GM13977 (cell line): ENCODE measurements around the gene HPDL.

Experiments used
- DNase-seq: peaks from one replicate; pipeline ENCODE4 v3.0.0; 2012; ENCODE audit warnings: low spot score
- CTCF ChIP-seq: IDR thresholded peaks from 2 replicates; pipeline ENCODE4 v1.5.1; 2012; ENCODE audit warnings: mild to moderate bottlenecking, control low read depth; ENCODE audit not compliant: insufficient read depth; ENCODE audit errors: extremely low read depth, missing control alignments
- in situ Hi-C: fragments of 300-500 bp; cut with MboI; formaldehyde crosslinking; loops from one replicate; pipeline ENCODE4 v1.12.0; 2022; ENCODE audit warnings: low sequenced_read_pairs, low pct_unique_long_range_greater_than_20kb, mixed read lengths, inconsistent platforms; ENCODE audit not compliant: unreplicated experiment

Gene HPDL

GRCh38 chr1:45334308-45335245, 7.9 kb downstream of the HPDL start:
- TF ChIP-seq CTCF, result no peak
- in situ Hi-C loops, result no loop called here

GRCh38 chr1:45335855-45336324, 9.2 kb downstream of the HPDL start:
- TF ChIP-seq CTCF, result no peak
- no peak for DNase-seq
- in situ Hi-C loops, result no loop called here

More at GRCh38 chr1:45334308-45335245, 7.9 kb downstream of the HPDL start:
- DNase-seq, result no peak

GRCh38 chr1:45337630-45338325, 11.1 kb downstream of the HPDL start:
- in situ Hi-C loops, result no loop called here
- no peak for TF ChIP-seq CTCF
- DNase-seq, result no peak

GRCh38 chr1:45339789-45340558, 13.3 kb downstream of the HPDL start, which contains the start of the genes MUTYH and TOE1:
Gene MUTYH (minus strand): TSS chr1:45340440. CDS start chr1:45334505, 5,935 bp downstream.
Gene TOE1 (plus strand): TSS chr1:45340170. CDS start chr1:45340253, 83 bp downstream.
- in situ Hi-C loops, result no loop called here
- peak; percentile 94 for DNase-seq
- TF ChIP-seq CTCF, result no peak

GRCh38 chr1:45340816-45341466, 14.2 kb downstream of the HPDL start:
- in situ Hi-C loops, result no loop called here
- TF ChIP-seq CTCF, result no peak
- DNase-seq, result no peak

GRCh38 chr1:45344499-45344898, 17.8 kb downstream of the HPDL start:
- in situ Hi-C loops, result no loop called here

More at GRCh38 chr1:45344499-45344898, 17.8 kb downstream of the HPDL start:
- DNase-seq, result no peak
- no peak for TF ChIP-seq CTCF
